NCI-H69 (cell line): ENCODE data around the gene ZNF850.
A peak's percentile ranks its signal among the peaks of the same experiment; 100 is the strongest.
"Not testable (repeated sequence)": the region's sequence is repeated elsewhere in the genome, so short reads cannot be mapped to it uniquely, and the experiment has no call there.

Experiments used
- DNase-seq: peaks from one replicate; lab custom pipeline; 2025; lab: John Stamatoyannopoulos, UW

ZNF850 gene

DNA sequence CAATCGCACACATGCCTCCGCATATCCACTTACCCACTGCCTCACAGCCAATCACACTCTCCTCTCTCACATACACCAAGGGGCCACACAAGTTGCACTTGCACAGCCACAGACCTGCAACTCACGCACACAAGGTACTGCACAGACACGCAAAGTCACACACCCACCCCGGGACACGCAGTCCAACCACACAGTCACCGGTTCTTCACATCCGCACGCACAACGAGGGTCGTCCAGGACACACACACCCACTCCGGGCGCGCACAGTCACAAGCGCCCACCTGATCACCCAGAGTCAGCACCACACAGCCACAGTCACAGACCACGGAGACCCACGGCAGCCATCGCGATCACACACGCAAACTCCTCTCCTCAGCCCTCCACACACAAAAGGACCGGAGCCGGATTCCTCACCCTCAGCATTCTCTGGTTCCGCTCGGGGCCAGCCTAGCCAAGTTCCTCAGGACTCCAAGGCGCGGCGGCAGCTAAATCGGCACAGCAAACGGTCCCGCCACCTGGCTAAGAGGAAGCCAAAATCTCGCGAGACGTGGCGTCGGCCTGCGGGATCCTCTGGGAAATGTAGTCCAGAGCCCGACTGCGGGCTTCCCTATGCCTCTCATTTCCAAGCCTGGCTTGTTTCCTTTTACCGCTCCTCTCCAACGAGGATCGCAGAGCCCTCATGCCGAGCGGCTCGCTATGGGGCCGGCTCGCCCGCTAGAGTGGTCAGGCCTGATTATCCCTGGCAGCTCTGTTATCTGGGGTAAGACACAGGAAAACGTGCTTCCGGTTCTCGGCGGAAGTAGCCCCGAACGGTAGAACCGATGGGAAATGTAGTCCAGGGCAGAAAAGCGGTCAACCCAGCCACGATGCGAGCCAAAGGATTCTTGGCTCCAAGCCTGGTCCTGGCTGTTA, at the start of gene ZNF850:
Gene ZNF850 (minus strand): TSS at position 497 of the 912 bp plus-strand sequence. CDS start 10,201 bp downstream, outside the sequence.
- DNase-seq, result peak; percentile 96

DNA sequence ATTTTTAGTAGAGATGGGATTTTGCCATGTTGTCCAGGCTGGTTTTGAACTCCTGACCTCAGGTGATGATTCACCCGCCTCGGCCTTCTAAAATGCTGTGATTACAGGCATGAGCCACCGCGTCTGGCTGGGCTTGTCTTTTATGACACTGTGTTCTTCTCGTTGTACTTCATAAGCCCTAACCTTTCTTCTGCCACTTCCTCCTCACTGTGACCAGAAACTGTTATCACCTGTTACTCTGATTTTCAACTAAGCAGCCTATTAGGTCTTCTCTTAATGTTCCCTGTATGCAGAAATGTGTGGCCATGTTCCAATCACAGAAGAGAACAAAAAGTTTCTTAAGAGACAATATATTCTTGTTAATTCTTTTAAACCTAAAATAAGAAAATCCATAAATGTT, 49.2 kb upstream of the ZNF850 start:
- DNase-seq, result no peak

DNA sequence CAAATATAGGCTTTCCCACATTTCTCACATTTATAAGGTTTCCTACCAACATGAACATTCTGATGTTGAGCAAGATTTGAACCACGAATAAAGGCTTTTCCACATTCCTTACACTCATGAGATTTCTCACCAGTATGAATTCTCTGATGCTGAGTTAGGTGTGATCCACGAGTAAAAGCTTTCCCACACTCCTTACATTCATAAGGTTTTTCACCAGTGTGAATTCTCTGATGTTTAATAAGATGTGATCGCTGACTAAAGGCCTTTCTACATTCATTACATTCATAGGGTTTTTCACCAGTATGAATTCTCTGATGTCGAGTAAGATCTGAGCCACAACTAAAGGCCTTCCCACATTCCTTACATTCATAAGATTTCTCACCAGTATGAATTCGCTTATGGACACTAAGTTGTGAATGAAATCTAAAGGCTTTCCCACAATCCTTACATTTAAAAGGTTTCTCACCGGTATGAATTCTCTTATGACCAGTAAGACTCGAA, 46.6 kb upstream of the ZNF850 start:
- no peak for DNase-seq

DNA sequence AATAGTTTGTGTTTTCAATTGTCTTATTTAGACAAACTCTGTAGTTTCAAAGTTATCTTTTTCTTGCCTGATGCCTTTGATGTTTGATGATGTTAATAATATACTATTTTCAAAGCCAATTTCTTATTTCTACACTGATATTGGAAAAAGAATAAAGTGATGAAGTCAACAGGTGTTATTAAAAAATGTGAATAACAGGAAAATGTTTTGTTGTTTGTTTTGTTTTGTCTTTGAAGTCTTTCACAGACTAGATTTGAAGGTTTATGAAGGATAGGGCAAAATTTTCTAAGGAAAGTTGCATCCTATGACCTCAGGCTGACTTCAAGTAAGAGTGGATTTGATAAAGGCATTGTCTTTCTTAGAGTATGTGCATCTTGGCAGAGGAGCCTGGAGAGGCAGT, 34.4 kb upstream of the ZNF850 start:
- no peak for DNase-seq

DNA sequence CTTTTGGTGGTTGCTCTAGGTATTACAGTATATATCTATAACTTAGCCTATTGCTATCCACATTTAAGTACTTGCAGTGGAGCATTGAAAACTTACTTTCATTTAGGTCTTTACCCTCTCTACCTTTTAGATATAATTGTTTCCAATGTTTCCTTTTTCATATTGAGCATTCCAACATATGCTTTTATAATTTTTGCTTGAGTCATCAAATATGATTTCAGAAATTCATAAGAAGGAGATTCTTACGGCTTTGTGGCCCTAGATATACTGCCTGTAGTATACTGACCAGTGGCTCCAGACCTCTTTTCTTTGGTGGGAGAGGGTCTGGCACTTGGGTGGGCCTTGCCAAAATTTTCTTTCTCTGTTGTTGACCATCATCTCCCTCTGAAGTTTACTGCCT, 32.8 kb upstream of the ZNF850 start:
- DNase-seq, result no peak

DNA sequence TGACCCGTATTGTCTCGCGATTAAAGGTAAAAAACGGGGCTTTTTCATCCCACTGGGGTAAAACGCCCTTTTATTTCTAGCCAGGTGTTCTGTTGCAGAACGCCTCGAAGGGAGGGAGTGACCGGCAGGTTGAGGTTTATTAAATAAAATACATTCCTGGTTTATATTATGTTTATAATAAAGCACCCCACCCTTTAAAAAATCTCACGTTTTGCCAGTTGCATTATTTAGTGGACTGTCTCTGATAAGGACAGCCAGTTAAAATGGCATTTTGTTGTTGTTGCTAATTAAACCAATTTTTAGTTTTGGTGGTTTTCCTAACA, 25.1 kb upstream of the ZNF850 start:
- DNase-seq, result no peak

DNA sequence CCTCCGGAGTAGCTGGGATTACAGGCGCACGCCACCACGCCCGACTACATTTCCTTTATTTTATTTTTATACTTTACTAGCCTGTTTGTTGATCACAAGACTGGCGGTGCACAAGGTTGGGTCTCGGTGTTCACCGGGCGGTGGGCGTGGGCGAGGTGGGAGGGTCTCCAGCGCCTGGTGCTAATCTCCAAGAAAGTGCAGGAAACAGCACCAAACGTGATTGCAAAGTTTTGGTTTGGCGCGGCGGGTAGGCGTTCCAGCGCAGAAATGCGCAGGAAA, 24.0 kb upstream of the ZNF850 start:
- DNase-seq, result no peak

DNA sequence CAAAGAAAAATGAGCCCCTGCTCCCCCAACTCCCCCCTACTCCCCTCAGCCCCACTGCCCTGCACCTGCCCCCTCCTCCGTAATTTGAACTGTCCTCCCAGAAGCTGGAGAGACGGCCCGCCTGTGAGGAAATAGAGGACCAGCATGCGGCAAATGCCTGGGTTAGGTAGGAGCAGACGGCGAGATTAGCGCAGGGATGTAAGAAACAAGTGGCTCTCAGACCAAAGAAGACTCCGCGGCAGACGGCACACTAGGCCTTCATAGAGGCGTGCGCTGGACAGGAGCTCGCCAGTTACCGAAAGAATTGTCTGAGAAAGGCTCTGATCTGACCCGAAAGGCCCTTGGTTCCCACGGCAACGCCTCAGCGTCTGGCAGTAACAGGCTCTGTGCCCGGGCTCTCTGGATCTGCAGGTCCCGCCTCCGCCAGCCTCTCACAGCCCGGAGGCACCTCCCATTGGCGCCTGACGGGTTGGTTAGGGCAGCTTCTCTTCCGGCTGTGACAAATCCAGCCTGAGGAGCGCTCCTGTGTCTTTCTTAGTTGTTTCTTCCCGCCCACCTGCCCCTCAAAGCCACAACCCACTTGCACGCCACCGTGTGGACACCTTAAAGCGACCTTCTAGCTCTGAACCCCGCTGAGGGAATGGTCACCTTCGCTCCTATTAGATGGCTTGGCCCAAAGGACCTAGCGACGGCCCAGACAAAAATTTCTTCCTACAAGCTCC, 19.0 kb upstream of the ZNF850 start:
- not testable (repeated sequence) for DNase-seq

DNA sequence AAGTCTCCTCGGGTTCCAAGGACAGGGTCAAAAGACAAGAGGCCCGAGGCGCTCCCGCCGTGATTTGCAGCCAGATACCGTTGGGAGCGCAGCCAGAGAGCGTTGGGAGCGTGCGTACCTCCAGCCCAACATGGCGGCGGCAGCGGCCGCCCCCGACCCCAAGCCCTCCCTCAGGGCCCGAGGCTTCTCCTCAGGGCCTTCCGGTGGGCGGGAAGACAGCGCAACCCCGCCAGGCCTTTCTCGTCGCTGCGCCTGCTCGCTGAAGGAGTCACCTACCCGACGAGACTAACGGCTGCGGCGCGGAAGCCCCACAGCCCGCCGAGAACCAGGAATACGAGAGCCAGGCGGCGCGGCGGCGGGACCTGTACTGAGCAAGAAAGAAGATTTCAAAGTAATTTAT, 3.2 kb upstream of the ZNF850 start:
- no peak for DNase-seq

DNA sequence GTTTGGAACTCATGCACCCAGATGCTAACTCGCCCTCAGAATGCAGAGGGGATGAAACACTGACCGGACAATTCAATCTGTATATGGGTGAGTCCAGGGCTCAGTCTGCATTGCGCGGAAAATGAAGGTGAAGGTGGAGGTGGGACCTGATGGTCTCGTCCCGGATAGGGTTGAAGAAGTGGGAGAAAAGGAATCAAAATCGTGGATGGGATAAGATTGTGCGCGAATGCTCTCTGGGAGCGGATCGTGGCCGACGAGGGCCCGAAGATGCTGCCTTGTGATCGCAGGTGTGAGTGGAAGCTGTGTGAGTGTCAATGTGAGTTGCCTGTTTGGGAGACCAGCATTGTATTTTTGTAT, 594 bp upstream of the ZNF850 start:
- DNase-seq, result no peak

DNA sequence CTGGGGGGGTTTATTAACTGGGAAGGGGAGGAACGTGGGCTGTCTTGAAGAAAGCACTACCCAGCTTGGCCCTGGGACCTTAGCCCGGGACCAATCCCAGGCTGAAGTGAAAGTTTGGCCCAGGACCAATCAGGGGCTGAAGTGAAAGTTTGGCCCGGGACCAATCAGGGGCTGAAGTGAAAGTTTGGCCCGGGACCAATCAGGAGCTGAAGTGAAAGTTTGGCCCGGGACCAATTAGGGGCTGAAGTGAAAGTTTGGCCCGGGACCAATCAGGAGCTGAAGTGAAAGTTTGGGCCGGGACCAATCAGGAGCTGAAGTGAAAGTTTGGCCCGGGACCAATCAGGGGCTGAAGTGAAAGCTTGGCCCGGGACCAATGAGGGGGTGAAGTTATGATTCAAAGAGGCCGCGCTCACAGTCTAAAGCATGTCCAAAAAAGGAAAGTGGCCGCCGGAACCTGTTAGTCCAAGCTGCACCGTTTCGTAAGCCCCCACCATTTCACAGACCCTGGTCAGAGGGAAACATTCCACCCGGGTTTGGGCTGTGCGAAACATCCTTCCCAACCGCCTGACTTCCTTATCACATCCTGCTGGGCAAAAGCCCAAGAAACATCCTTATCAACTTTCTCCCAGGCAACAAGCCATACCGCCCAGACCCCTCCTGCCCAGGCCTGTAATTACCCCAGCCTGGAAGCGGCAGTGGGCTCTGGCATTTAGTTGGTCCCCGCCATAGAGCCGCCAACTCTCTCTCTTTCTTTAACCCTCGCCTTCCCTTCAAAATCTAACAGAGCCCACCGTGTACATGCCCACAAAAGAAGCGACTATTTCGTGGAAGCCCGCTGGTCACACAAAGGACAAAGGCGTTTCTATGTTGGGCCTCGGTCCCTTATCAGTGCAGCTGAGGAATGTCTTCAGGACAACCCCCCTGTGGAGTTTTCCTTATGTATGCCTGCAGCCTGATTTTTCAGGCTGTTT, 1.1 kb downstream of the ZNF850 start:
- peak; percentile 39 for DNase-seq

DNA sequence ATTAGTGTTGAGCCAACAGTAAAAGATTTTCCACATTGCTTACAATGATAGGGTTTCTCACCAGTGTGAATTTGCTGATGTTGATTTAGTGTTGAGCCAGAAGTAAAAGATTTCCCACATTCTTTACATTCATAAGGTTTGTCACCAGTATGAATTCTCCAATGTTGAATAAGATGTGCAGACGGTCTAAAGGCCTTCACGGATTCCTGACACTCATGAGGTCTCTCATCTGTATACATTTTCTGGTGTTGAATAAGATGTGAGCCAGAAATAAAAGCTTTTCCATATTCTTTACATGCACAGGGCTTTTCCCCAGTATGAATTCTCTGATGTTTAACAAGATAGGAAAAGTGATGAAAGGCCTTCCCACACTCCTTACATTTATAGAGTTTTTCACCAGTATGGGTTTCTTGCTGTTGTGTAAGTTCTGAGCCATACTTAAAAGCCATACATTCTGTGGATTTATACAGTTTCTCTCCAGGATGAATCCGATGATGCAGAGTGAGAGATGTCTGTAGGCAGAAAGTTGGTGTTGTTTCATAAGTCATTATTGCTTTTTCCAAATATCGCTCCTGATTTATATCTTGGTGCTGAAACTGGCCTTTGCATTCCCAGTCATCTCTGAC, 22.4 kb downstream of the ZNF850 start:
- no peak for DNase-seq

DNA sequence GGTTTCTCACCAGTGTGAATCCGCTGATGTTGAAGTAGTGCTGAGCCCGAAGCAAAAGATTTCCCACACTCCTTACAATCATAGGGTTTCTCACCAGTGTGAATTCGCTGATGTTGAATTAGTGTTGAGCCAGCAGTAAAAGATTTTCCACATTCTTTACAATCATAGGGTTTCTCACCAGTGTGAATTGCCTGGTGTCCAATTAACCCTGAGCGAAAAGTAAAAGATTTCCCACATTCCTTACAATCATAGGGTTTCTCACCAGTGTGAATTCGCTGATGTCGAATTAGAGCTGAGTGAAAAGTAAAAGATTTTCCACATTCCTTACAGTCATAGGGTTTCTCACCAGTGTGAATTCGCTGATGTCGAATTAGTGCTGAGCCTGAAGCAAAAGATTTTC, 23.0 kb downstream of the ZNF850 start:
- DNase-seq, result not testable (repeated sequence)

DNA sequence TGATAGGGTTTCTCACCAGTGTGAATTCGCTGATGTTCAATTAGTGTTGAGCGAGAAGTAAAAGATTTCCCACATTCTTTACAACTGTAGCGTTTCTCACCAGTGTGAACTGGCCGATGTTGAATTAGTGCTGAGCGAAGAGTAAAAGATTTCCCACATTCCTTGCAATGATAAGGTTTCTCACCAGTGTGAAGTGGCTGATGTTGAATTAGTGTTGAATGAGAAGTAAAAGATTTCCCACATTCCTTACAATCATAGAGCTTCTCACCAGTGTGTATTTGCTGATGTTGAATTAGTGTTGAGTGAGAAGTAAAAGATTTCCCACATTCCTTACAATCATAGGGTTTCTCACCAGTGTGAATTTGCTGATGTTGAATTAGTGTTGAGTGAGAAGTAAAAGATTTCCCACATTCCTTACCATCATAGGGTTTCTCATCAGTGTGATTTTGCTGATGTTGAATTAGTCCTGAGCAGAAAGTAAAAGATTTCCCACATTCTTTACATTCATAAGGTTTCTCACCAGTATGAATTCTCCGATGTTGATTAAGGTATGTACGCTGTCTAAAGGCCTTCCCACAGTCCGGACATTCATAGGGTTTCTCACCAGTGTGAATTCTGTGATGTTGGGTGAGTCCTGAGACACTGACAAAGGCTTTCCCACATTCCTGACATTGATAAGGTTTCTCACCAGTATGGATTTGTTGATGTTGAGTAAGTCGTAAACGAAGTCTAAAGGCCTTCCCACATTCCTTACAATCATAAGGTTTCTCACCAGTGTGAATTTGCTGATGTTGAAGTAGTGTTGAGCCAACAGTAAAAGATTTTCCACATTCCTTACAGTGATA, 24.0 kb downstream of the ZNF850 start:
- DNase-seq, result no peak

DNA sequence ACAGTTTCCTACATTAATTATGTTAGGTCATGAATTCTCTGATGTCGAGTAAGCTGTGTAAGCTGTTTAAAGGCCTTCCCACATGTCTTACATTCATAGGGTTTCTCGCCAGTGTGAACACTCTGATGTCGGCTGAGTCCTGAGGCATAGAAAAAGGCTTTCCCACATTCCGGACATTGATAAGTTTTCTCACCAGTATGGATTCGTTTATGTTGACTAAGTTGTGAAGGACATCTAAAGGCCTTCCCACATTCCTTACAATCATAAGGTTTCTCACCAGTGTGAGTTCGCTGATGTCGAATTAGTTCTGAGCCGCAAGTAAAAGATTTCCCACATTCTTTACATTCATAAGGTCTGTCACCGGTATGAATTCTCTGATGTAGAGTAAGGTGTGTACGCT, 24.9 kb downstream of the ZNF850 start:
- no peak for DNase-seq

DNA sequence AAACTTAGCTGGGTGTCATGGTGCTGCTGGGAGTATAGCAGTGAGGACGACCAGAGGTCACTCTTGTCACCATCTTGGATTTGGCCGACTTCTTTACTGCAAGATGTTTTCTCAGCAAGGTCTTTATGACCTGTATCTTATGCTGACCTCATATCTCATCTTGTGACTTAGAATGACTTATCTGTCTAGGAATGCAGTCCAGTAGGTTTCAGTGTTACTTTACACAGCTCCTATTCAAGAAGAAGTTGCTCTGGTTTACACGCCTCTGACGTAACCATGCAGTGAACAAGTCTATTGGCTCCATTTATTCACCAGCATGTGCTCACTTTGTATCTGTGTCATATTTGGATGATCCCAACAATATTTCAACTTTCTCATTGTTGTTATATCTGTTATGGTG, 26.7 kb downstream of the ZNF850 start:
- DNase-seq, result no peak

DNA sequence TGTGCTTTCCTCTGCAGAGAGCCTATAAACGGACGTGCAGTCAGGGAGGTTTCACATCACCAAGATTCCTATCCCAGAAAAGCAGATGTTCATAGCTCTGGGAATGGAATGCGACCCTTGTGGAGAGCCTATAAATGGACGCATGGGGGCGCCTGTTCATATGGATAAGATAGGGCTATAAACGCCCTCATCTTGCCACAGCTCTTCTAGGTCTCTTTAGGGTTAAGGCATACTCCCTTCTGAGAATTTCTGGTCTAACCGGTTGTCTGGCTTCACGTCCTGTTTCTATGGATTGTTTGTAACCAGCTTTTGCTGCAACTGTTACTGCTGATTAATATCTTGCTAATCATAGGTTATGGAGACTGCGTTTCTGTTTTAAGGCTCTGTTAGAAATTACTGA, 36.4 kb downstream of the ZNF850 start:
- not testable (repeated sequence) for DNase-seq

DNA sequence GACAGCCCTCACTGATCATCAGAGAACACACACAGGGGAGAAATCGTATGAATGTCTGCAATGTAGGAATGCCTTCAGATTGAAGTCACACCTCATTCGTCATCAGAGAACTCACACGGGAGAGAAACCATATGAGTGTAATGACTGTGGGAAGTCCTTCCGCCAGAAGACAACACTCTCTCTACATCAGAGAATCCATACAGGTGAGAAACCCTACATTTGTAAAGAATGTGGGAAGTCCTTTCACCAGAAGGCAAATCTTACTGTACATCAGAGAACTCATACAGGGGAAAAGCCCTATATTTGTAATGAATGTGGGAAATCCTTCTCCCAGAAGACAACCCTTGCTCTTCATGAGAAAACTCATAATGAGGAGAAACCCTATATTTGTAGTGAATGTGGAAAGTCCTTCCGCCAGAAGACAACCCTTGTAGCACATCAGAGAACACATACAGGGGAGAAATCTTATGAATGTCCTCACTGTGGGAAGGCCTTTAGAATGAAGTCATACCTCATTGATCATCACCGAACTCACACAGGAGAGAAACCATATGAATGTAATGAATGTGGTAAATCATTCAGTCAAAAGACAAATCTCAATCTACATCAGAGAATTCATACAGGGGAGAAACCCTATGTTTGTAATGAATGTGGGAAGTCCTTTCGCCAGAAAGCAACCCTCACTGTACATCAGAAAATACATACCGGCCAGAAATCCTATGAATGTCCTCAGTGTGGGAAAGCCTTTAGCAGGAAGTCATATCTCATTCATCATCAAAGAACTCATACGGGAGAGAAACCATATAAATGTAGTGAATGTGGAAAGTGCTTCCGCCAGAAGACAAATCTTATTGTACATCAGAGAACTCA, 52.7 kb downstream of the ZNF850 start:
- DNase-seq, result peak; percentile 8

DNA sequence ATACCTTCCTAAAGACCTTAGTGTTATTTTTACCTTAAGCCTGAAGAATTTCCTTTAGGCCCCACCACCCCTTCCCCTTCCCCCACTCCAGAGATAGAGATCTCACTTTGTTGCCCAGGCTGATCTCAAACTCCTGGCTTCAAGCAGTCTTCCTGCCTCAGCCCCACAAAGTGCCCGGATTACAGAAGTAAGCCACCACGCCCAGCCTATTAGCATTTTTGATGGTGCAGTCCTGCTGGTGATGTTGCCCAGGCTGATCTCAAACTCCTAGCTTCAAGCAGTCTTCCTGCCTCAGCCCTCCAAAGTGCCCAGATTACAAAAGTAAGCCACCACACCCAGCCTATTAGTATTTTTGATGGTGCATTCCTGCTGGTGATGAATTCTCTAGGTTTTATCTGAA, 63.2 kb downstream of the ZNF850 start:
- no peak for DNase-seq

DNA sequence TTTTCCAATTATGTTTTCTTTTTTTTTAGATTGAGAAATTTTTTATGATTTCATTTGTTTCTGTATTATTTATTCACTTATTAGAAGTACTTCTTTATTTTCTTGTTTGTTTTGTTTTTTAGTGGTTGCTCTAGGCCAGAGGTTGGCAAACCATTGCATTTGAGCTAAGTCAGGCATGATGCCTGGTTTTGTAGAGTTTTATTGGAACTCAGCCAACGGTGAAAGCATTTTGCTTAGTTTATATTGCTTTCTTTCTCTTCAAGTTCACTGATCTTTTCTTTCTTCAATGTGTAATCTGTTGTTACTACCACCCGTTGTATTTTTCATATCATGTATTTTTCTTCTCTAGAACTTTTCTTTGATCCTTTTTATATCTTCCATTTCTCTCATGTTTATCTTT, 65.5 kb downstream of the ZNF850 start:
- DNase-seq, result no peak
